Stimulated activated CD8-positive, alpha-beta memory T cell treated with anti-CD3 and anti-CD28 coated beads, Interleukin-4, amount 100 ng/mL, for 24 hours (primary cell): ENCODE data around the gene ADGRG1.

Source experiments
- DNase-seq: peaks from one replicate; pipeline ENCODE4 v3.0.0-alpha.2; 2020; ENCODE audit warnings: low read depth

ADGRG1 gene

GRCh38 chr16:57648581-57649442 is 20.4 kb downstream of the ADGRG1 start:
- peak; percentile 72 for DNase-seq

DNA sequence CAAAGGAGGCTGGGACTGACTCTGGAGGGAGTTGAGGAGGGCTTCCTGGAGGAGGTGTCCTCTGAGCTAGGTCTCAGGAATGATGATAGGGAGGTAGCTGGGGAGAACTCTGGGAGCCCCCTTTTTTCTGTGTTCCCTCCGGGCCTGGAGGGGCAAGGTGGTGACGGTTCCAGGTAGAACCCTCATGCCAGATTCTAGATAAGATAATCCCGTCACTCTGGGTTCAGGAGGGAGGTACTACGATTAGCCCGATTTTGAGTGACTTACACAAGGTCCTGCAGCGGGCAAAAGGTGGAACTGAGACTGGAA is 21.0 kb downstream of the ADGRG1 start:
- DNase-seq = no peak

- DNase-seq = no peak
Measured at GRCh38 chr16:57649846-57650245, 21.4 kb downstream of the ADGRG1 start.

DNA sequence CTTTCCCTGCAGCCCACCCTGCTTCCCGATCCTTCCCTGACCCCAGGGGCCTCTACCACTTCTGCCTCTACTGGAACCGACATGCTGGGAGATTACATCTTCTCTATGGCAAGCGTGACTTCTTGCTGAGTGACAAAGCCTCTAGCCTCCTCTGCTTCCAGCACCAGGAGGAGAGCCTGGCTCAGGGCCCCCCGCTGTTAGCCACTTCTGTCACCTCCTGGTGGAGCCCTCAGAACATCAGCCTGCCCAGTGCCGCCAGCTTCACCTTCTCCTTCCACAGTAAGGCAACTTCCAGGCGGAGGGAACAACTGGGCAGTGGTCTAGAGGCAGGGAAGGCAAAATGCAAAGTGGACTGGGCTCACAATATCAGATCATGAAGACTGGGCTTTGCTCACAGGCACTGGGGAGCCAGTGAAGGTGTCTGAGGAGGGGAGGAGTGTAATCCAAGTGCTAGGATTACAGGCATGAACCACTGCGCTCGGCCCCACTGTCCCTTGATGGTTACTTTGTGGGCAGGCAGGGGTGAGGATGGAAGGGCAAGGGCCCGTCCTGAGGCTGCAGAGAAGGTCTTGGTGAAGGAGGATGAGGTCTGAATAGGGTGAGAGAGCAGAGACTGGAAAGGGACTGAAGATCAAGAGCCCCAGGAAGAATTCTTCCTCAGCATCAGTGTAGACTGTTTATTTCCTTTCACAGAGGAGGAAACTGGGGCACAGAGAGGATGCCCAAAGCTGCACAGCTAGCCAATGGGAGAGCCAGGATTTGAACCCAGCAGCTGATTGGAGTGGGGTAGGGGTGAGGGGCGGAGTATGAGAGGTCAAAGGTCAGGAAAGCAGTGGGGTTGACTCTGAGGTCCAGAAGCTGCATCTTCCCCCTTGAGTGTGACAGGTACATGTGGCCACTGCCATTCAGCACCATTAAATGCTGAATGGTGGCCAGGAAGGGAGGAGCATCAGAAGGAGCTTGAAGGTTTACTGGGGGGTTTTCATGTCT is 23.2 kb downstream of the ADGRG1 start:
- DNase-seq = no peak

DNA sequence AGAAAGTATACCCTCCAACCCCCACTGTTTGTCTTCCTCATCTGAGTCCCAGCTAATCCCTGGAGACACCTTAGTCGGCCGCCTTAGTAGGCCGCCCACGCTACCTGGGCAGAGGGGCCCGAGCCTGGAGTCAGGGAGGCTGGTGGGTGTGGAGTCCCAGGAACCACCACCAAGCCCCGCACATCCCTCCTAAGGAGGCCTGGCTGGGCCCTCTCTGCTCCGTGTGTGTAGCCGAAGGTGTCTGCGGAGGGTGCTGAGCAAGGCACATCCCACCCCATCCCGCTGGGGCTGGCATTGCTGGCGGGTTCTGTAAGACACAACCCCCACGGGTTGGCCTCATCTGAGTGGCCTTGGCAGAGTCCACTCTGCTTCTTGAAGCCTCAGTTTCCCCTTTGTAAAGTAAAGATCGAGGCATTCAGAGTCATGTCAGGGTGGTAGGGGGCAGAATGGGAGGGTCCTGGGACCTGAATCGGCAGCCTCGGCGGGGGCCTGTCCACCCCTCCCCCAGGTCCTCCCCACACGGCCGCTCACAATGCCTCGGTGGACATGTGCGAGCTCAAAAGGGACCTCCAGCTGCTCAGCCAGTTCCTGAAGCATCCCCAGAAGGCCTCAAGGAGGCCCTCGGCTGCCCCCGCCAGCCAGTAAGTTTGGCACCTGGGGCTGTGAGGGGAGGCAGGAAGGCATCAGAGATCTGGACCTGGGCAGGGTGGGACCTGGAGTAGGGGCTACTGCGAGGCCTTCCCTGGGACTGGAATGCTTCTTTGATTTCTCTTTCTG is 24.5 kb downstream of the ADGRG1 start:
- no peak for DNase-seq

- no peak for DNase-seq
Measured at GRCh38 chr16:57653936-57654335, 25.5 kb downstream of the ADGRG1 start.

GRCh38 chr16:57656342-57656955 is 28.0 kb downstream of the ADGRG1 start:
- no peak for DNase-seq

- no peak for DNase-seq
Measured at GRCh38 chr16:57657228-57657627, 28.8 kb downstream of the ADGRG1 start.

DNA sequence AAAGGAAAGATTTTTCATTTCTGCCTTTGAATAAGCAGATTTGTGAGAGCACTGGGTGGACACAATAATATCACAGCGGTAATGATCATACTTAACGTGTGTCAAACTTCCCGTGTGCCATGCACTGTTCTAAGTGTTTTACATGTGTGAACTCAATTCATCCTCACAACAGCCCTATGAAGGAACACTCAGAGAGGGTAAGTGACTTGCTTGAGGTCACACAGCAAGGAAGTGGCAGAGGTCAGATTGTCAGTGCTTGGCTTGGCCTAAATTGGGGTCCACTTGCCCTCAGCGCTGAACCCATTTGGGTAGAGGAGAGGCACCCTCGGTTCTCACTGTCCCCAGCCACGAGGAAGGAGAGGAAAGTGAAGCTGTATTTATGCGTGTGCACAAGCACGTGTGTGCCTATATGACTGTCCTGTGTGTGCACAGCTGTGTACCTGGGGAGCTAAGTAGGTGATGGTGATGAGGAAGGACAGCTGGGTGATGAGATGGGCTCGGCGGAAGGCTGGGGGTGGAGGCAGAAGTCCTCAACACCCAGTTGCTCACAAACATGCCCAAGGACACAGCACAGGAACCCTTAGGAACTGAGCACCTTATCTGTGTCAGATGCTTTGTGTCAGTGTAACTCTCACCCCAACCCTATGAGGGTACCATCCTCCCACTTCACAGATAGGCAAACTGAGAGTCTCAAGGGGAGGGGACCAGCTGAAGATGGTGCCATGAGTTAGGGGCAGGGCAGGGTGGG is 29.9 kb downstream of the ADGRG1 start:
- no peak for DNase-seq

DNA sequence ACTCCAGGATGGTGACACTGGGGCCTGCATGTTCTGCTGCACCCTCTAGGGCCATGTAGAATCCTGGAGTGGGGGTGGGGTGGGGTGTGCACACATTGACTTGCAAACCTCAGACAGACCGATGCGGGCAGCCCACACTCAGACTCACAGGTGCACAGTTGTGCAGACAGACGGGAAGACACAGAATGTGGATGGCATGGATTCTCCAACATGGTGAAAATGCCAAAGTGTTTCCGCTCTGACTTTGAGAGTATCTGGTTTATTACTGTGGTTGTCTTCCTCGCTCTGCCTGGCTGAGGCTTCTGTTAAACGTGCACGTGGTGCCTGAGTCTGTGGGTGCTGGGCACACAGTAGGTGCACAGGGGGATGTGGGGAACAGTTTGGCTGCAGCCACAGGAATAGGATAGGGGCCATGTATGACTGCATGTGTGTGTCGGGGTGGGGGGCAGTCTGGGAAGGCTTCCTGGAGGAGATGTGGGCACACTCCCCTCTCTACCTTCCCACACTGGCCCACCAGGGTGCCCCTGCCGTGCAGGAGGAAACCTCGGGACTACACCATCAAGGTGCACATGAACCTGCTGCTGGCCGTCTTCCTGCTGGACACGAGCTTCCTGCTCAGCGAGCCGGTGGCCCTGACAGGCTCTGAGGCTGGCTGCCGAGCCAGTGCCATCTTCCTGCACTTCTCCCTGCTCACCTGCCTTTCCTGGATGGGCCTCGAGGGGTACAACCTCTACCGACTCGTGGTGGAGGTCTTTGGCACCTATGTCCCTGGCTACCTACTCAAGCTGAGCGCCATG is 30.6 kb downstream of the ADGRG1 start:
- no peak for DNase-seq

DNA sequence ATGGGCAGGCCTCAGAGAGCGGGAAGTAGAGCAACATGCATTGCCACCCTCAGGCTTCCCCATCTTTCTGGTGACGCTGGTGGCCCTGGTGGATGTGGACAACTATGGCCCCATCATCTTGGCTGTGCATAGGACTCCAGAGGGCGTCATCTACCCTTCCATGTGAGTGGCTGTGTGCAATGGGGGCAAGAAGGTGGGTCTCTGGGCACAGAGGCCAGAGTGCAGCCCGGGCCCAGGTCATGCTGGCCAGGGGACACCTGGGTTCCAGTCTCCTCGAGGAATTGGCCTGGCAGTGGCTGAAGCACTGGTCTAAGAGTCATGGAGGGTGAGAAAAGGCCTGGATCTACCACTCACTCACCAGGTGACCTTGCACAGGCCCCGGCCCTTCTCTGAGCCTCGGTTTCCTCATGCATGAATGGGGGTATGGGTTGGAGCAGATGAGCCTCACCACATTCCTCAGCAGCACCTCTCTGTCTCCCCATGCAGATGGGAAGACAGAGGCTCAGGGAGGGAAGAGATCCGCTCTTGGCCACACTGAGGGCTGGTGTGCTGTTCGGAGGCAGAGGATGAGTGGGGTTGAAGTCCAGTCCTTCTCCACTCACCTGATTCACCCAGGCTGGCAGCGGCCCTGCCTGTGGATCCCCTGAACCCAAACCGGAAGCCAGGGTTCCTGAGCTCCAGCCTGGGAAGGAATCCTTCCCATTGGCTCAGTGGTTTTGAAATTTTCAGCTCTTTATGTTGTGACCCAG is 32.5 kb downstream of the ADGRG1 start:
- no peak for DNase-seq

DNA sequence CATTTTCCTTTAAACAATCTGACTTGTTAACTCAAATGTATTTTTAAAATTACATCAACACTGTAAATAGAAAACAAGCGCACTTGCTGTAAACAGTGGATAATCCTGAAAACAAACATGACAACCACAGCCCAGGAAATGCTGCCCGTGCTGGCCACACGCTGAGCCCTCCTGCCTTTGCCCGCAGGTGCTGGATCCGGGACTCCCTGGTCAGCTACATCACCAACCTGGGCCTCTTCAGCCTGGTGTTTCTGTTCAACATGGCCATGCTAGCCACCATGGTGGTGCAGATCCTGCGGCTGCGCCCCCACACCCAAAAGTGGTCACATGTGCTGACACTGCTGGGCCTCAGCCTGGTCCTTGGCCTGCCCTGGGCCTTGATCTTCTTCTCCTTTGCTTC is 33.1 kb downstream of the ADGRG1 start:
- no peak for DNase-seq

DNA sequence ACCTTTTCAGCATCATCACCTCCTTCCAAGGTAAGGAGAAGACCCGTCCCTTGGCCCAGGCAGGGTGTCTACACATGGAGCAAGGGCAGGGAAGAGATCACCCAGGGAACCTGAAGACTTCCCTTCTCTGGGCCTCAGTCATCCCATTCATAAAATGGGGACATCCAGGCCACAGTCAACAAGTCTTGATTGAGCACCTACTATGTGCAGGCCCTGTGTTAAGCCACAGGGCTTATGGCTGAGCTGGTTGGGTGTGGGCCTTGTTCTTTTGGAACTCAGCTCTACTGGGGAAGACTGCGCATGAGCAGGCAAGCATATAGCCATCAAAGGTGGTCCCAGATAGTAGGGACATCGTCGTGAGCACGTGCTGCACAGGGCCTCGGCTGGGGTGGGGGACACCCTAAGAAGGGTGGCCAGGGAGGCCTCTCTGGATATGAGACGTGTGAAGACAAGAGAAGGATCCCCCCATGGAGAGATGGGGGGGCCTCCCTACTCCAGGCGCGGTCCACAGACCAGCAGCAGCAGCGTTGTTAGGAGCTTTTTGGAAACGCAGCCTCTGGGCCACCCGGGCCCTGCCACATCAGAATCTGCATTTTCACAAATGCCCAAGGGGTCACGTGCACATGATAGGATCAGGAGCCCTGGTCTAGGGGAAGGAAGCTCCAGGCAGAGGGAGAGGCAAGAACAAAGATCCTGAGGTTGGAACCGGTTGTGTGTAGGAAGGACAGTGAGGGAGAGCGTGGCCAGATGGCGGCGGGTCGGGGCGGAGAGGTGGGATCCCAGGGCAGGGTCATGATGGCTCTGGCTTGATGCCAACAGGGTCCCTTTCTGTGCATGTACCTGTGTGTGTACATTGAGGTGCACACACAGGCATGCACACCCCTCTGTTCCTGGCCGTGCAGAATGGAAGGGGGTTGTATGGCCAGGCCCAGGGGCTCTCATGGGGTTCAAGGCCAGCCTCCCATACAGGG is 33.8 kb downstream of the ADGRG1 start:
- DNase-seq = no peak

DNA sequence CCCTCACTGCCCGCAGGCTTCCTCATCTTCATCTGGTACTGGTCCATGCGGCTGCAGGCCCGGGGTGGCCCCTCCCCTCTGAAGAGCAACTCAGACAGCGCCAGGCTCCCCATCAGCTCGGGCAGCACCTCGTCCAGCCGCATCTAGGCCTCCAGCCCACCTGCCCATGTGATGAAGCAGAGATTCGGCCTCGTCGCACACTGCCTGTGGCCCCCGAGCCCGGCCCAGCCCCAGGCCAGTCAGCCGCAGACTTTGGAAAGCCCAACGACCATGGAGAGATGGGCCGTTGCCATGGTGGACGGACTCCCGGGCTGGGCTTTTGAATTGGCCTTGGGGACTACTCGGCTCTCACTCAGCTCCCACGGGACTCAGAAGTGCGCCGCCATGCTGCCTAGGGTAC is 35.0 kb downstream of the ADGRG1 start:
- no peak for DNase-seq

DNA sequence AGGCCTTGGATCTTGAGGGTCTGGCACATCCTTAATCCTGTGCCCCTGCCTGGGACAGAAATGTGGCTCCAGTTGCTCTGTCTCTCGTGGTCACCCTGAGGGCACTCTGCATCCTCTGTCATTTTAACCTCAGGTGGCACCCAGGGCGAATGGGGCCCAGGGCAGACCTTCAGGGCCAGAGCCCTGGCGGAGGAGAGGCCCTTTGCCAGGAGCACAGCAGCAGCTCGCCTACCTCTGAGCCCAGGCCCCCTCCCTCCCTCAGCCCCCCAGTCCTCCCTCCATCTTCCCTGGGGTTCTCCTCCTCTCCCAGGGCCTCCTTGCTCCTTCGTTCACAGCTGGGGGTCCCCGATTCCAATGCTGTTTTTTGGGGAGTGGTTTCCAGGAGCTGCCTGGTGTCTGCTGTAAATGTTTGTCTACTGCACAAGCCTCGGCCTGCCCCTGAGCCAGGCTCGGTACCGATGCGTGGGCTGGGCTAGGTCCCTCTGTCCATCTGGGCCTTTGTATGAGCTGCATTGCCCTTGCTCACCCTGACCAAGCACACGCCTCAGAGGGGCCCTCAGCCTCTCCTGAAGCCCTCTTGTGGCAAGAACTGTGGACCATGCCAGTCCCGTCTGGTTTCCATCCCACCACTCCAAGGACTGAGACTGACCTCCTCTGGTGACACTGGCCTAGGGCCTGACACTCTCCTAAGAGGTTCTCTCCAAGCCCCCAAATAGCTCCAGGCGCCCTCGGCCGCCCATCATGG is 35.7 kb downstream of the ADGRG1 start:
- DNase-seq = no peak

- DNase-seq = no peak
Measured at GRCh38 chr16:57664662-57665025, 36.2 kb downstream of the ADGRG1 start.

- DNase-seq = no peak
Measured at GRCh38 chr16:57665541-57665940, 37.1 kb downstream of the ADGRG1 start.
